ENCODE data around the gene C14orf93. TPM values are rescaled to one million over a fixed set of nuclear protein-coding genes. Genes with fewer than 3 reads are reported as not detected.

The C14orf93 gene
- polyA plus RNA-seq, 1 experiment = 14.7 TPM

GRCh38 chr14:22977684-22978486 lies 32.1 kb downstream of the C14orf93 start:
- peaks cover 22% of the 10 kb centered on the region for H3K36me3 ChIP-seq (ENCODE audit: control insufficient read depth, insufficient read depth, low read length)
- POLR2A ChIA-PET = interaction anchor here (0.6 to 0.8 kb wide), 5 partner anchors 8 to 116 kb away, joined by 3 to 9 read pairs (median 3); partner anchors contain the start of gene HAUS4
- CTCF ChIA-PET = interaction anchor here (0.6 to 7.4 kb wide), 19 partner anchors 8 to 324 kb away, joined by 3 to 93 read pairs (median 4); partner anchors contain the start of genes CDH24, PRMT5 and PSMB11
- no peak for TF ChIP-seq CTCF (IDR thresholded peaks at IDR 0.05; ENCODE audit: insufficient read depth, low read depth, low read length)
- no peak for DNase-seq (ENCODE audit: low read depth)
- peak overlapping the region; percentile 15; the same call in 1 of the 2 replicates for H3K4me3 ChIP-seq (ENCODE audit: low read depth, low read length)
- H3K27me3 ChIP-seq (ENCODE audit: control insufficient read depth, insufficient read depth, low read length) = no peaks in the 10 kb centered on the region

GRCh38 chr14:22977434-22977683 lies 32.6 kb downstream of the C14orf93 start:
- DNase-seq (ENCODE audit: low read depth) = no peak
- TF ChIP-seq CTCF (IDR thresholded peaks at IDR 0.05; ENCODE audit: insufficient read depth, low read depth, low read length) = no peak
- ChIA-PET POLR2A (interaction anchor here (0.6 to 0.8 kb wide), 3 partner anchors 9 to 79 kb away, joined by 3 to 9 read pairs (median 3); partner anchors contain the start of gene HAUS4), CTCF (interaction anchor here (0.7 to 7.4 kb wide), 20 partner anchors 8 to 324 kb away, joined by 3 to 93 read pairs (median 4); partner anchors contain the start of genes ACIN1, CDH24, PRMT5 and PSMB11)
- Histone ChIP-seq H3K27me3 (ENCODE audit: control insufficient read depth, insufficient read depth, low read length) (no peaks in the 10 kb centered on the region), H3K36me3 (ENCODE audit: control insufficient read depth, insufficient read depth, low read length) (peaks cover 26% of the 10 kb centered on the region), H3K4me3 (ENCODE audit: low read depth, low read length) (no peak overlapping the region)

GRCh38 chr14:22976620-22977433 lies 33.1 kb downstream of the C14orf93 start:
- no peak overlapping the region for H3K4me3 ChIP-seq (ENCODE audit: low read depth, low read length)
- DNase-seq (ENCODE audit: low read depth) = no peak
- CTCF ChIA-PET = interaction anchor here (0.7 to 7.4 kb wide), 21 partner anchors 9 to 323 kb away, joined by 3 to 93 read pairs (median 4); partner anchors contain the start of genes ACIN1, CDH24, PRMT5 and PSMB11

GRCh38 chr14:22974530-22975313 lies 35.2 kb downstream of the C14orf93 start:
- no peak for DNase-seq (ENCODE audit: low read depth)
- H3K4me3 ChIP-seq (ENCODE audit: low read depth, low read length) = no peak overlapping the region
- TF ChIP-seq CTCF (IDR thresholded peaks at IDR 0.05; ENCODE audit: insufficient read depth, low read depth, low read length) = no peak
- CTCF ChIA-PET = interaction anchor here (0.6 to 7.4 kb wide), 9 partner anchors 8 to 94 kb away, joined by 3 to 93 read pairs (median 10); partner anchors contain the start of genes AJUBA, CDH24 and PRMT5
- POLR2A ChIA-PET = no interaction called here
- peaks cover 31% of the 10 kb centered on the region for H3K36me3 ChIP-seq (ENCODE audit: control insufficient read depth, insufficient read depth, low read length)
- H3K27me3 ChIP-seq (ENCODE audit: control insufficient read depth, insufficient read depth, low read length) = no peaks in the 10 kb centered on the region

More at GRCh38 chr14:22976620-22977433, 33.1 kb downstream of the C14orf93 start:
- POLR2A ChIA-PET = no interaction called here
- H3K36me3 ChIP-seq (ENCODE audit: control insufficient read depth, insufficient read depth, low read length) = peaks cover 30% of the 10 kb centered on the region
- H3K27me3 ChIP-seq (ENCODE audit: control insufficient read depth, insufficient read depth, low read length) = no peaks in the 10 kb centered on the region
- no peak for TF ChIP-seq CTCF (IDR thresholded peaks at IDR 0.05; ENCODE audit: insufficient read depth, low read depth, low read length)
